Measurements from ENCODE around the gene CYP26B1.

- no peak for TF ChIP-seq EZH2 (IDR thresholded peaks at IDR 0.05; ENCODE audit: borderline replicate concordance, low read depth, low read length, severe bottlenecking)
- no peak for TF ChIP-seq CTCF (IDR thresholded peaks at IDR 0.05; ENCODE audit: borderline replicate concordance, extremely low read depth, low read length, poor library complexity, severe bottlenecking)
Observed at GRCh38 chr2:72127401-72128058, 20.1 kb downstream of the CYP26B1 start.

Measured in DND-41 (cell line).